GM12878 (cell line): Measurements from ENCODE around the gene OR2J1. TPM values are rescaled to one million over a fixed set of nuclear protein-coding genes. Genes with fewer than 3 reads are reported as not detected.

Experiments used
- polyA plus RNA-seq, 11 experiments: library from polyadenylated mRNA; depleted of rRNA in 4 of 11; unstranded in 6 of 11; stranded (reverse) in 5 of 11; fragments of >200 nt; fragmentation: Nextera tagmentation in 4 of 11; fragmentation: Illumina TruSeq in 1 of 11; extraction: Ambion mirVana in 4 of 11; extraction: Trizol in 1 of 11; gene quantifications; 1 replicate in 1 of 11; 2 replicates in 10 of 11; pipeline versions ENCODE4 v1.2.1 to v1.2.3, GENCODE V29; 2011 to 2016; ENCODE audit warnings: inconsistent platforms in 2 of 11, missing spikeins in 2 of 11, low read depth in 1 of 11
- total RNA-seq, 4 experiments: library from RNA; depleted of rRNA in 3 of 4; stranded (reverse); fragments of >200 nt in 3 of 4; fragmentation: Illumina TruSeq in 1 of 4; extraction: Trizol in 1 of 4; gene quantifications; 2 replicates each; pipeline versions ENCODE4 v1.2.1 to v1.2.3, GENCODE V29; 2013 to 2021

Gene OR2J1
- total and polyA plus RNA-seq, 10 of the 15 experiments (the other 5 are each of a cell fraction or from before 2014, with no cell fraction given), result not detected

Other genes starting within 250 kb of the OR2J1 start
- gene TRIM27, start 175.5 kb upstream of the OR2J1 start, total RNA-seq (2014; rRNA removed), result 68.8 and 72.2 TPM in 2 replicates
- gene TRIM27, start 175.5 kb upstream of the OR2J1 start, total RNA-seq (2014; rRNA removed; fragmentation: Illumina TruSeq; extraction: Trizol), result 60.2 and 63.7 TPM in 2 replicates
- 53.6 and 55.6 TPM in 2 replicates for gene TRIM27, start 175.5 kb upstream of the OR2J1 start, total RNA-seq (2021)
- 66.3 and 74.7 TPM in 2 replicates for gene TRIM27, start 175.5 kb upstream of the OR2J1 start, polyA plus RNA-seq (2011; rRNA removed)
- gene TRIM27, start 175.5 kb upstream of the OR2J1 start, polyA plus RNA-seq (2014; fragmentation: Illumina TruSeq; extraction: Trizol), result 47.5 and 52.6 TPM in 2 replicates
- 10 to 100 TPM; 18.5 to 27.9 TPM for gene TRIM27, start 175.5 kb upstream of the OR2J1 start, polyA plus RNA-seq (2014; fragmentation: Nextera tagmentation; extraction: Ambion mirVana)
- gene TRIM27, start 175.5 kb upstream of the OR2J1 start, polyA plus RNA-seq (2014; rRNA removed), result 51.4 and 56.9 TPM in 2 replicates
- gene TRIM27, start 175.5 kb upstream of the OR2J1 start, polyA plus RNA-seq (2016; fragmentation: Nextera tagmentation; extraction: Ambion mirVana), result 10 to 100 TPM; 59.1 to 63.8 TPM
- not detected in 2 replicates for gene ZNF311, start 94.2 kb upstream of the OR2J1 start, total RNA-seq (2014; rRNA removed)
- not detected in 2 replicates for gene ZNF311, start 94.2 kb upstream of the OR2J1 start, total RNA-seq (2014; rRNA removed; fragmentation: Illumina TruSeq; extraction: Trizol)
- not detected in 2 replicates for gene ZNF311, start 94.2 kb upstream of the OR2J1 start, total RNA-seq (2021)
- 0.03 and 0.07 TPM in 2 replicates for gene ZNF311, start 94.2 kb upstream of the OR2J1 start, polyA plus RNA-seq (2011; rRNA removed)
- not detected in 2 replicates for gene ZNF311, start 94.2 kb upstream of the OR2J1 start, polyA plus RNA-seq (2014; fragmentation: Illumina TruSeq; extraction: Trizol)
- gene ZNF311, start 94.2 kb upstream of the OR2J1 start, polyA plus RNA-seq (2014; fragmentation: Nextera tagmentation; extraction: Ambion mirVana), result not detected
- gene ZNF311, start 94.2 kb upstream of the OR2J1 start, polyA plus RNA-seq (2014; rRNA removed), result not detected in 2 replicates
- gene ZNF311, start 94.2 kb upstream of the OR2J1 start, polyA plus RNA-seq (2016; fragmentation: Nextera tagmentation; extraction: Ambion mirVana), result not detected
- gene OR2W1, start 54.3 kb upstream of the OR2J1 start, total RNA-seq (2014; rRNA removed), result not detected in 2 replicates
- gene OR2W1, start 54.3 kb upstream of the OR2J1 start, total RNA-seq (2014; rRNA removed; fragmentation: Illumina TruSeq; extraction: Trizol), result not detected in 2 replicates
- not detected in 2 replicates for gene OR2W1, start 54.3 kb upstream of the OR2J1 start, total RNA-seq (2021)
- gene OR2W1, start 54.3 kb upstream of the OR2J1 start, polyA plus RNA-seq (2011; rRNA removed), result not detected in 2 replicates
- gene OR2W1, start 54.3 kb upstream of the OR2J1 start, polyA plus RNA-seq (2014; fragmentation: Illumina TruSeq; extraction: Trizol), result not detected in 2 replicates
- not detected for gene OR2W1, start 54.3 kb upstream of the OR2J1 start, polyA plus RNA-seq (2014; fragmentation: Nextera tagmentation; extraction: Ambion mirVana)
- gene OR2W1, start 54.3 kb upstream of the OR2J1 start, polyA plus RNA-seq (2014; rRNA removed), result not detected in 2 replicates
- not detected for gene OR2W1, start 54.3 kb upstream of the OR2J1 start, polyA plus RNA-seq (2016; fragmentation: Nextera tagmentation; extraction: Ambion mirVana)
- not detected in 2 replicates for gene OR2B3, start 12.2 kb upstream of the OR2J1 start, total RNA-seq (2014; rRNA removed)
- not detected in 2 replicates for gene OR2B3, start 12.2 kb upstream of the OR2J1 start, total RNA-seq (2014; rRNA removed; fragmentation: Illumina TruSeq; extraction: Trizol)
- not detected in 2 replicates for gene OR2B3, start 12.2 kb upstream of the OR2J1 start, total RNA-seq (2021)
- not detected in 2 replicates for gene OR2B3, start 12.2 kb upstream of the OR2J1 start, polyA plus RNA-seq (2011; rRNA removed)
- gene OR2B3, start 12.2 kb upstream of the OR2J1 start, polyA plus RNA-seq (2014; fragmentation: Illumina TruSeq; extraction: Trizol), result not detected in 2 replicates
- not detected for gene OR2B3, start 12.2 kb upstream of the OR2J1 start, polyA plus RNA-seq (2014; fragmentation: Nextera tagmentation; extraction: Ambion mirVana)
- gene OR2B3, start 12.2 kb upstream of the OR2J1 start, polyA plus RNA-seq (2014; rRNA removed), result not detected in 2 replicates
- gene OR2B3, start 12.2 kb upstream of the OR2J1 start, polyA plus RNA-seq (2016; fragmentation: Nextera tagmentation; extraction: Ambion mirVana), result not detected
- gene OR2J3, start 8.6 kb downstream of the OR2J1 start, total RNA-seq (2014; rRNA removed), result not detected in 2 replicates
- gene OR2J3, start 8.6 kb downstream of the OR2J1 start, total RNA-seq (2014; rRNA removed; fragmentation: Illumina TruSeq; extraction: Trizol), result not detected in 2 replicates
- gene OR2J3, start 8.6 kb downstream of the OR2J1 start, total RNA-seq (2021), result not detected in 2 replicates
- gene OR2J3, start 8.6 kb downstream of the OR2J1 start, polyA plus RNA-seq (2011; rRNA removed), result not detected in 2 replicates
- gene OR2J3, start 8.6 kb downstream of the OR2J1 start, polyA plus RNA-seq (2014; fragmentation: Illumina TruSeq; extraction: Trizol), result not detected in 2 replicates
- gene OR2J3, start 8.6 kb downstream of the OR2J1 start, polyA plus RNA-seq (2014; fragmentation: Nextera tagmentation; extraction: Ambion mirVana), result not detected
- not detected in 2 replicates for gene OR2J3, start 8.6 kb downstream of the OR2J1 start, polyA plus RNA-seq (2014; rRNA removed)
- gene OR2J3, start 8.6 kb downstream of the OR2J1 start, polyA plus RNA-seq (2016; fragmentation: Nextera tagmentation; extraction: Ambion mirVana), result not detected
- not detected in 2 replicates for gene OR2J2, start 71.4 kb downstream of the OR2J1 start, total RNA-seq (2014; rRNA removed)
- not detected in 2 replicates for gene OR2J2, start 71.4 kb downstream of the OR2J1 start, total RNA-seq (2014; rRNA removed; fragmentation: Illumina TruSeq; extraction: Trizol)
- gene OR2J2, start 71.4 kb downstream of the OR2J1 start, total RNA-seq (2021), result not detected in 2 replicates
- not detected in 2 replicates for gene OR2J2, start 71.4 kb downstream of the OR2J1 start, polyA plus RNA-seq (2011; rRNA removed)
- gene OR2J2, start 71.4 kb downstream of the OR2J1 start, polyA plus RNA-seq (2014; fragmentation: Illumina TruSeq; extraction: Trizol), result not detected in 2 replicates
- not detected for gene OR2J2, start 71.4 kb downstream of the OR2J1 start, polyA plus RNA-seq (2014; fragmentation: Nextera tagmentation; extraction: Ambion mirVana)
- not detected in 2 replicates for gene OR2J2, start 71.4 kb downstream of the OR2J1 start, polyA plus RNA-seq (2014; rRNA removed)
- gene OR2J2, start 71.4 kb downstream of the OR2J1 start, polyA plus RNA-seq (2016; fragmentation: Nextera tagmentation; extraction: Ambion mirVana), result not detected
- gene OR14J1, start 202.2 kb downstream of the OR2J1 start, total RNA-seq (2014; rRNA removed), result not detected in 2 replicates
- gene OR14J1, start 202.2 kb downstream of the OR2J1 start, total RNA-seq (2014; rRNA removed; fragmentation: Illumina TruSeq; extraction: Trizol), result not detected in 2 replicates
- gene OR14J1, start 202.2 kb downstream of the OR2J1 start, total RNA-seq (2021), result not detected in 2 replicates
- gene OR14J1, start 202.2 kb downstream of the OR2J1 start, polyA plus RNA-seq (2011; rRNA removed), result not detected in 2 replicates
- gene OR14J1, start 202.2 kb downstream of the OR2J1 start, polyA plus RNA-seq (2014; fragmentation: Illumina TruSeq; extraction: Trizol), result not detected in 2 replicates
- gene OR14J1, start 202.2 kb downstream of the OR2J1 start, polyA plus RNA-seq (2014; fragmentation: Nextera tagmentation; extraction: Ambion mirVana), result not detected
- not detected in 2 replicates for gene OR14J1, start 202.2 kb downstream of the OR2J1 start, polyA plus RNA-seq (2014; rRNA removed)
- not detected for gene OR14J1, start 202.2 kb downstream of the OR2J1 start, polyA plus RNA-seq (2016; fragmentation: Nextera tagmentation; extraction: Ambion mirVana)